T47D (cell line): ENCODE data around the gene FOXD1.
"Not testable (repeated sequence)": the region's sequence is repeated elsewhere in the genome, so short reads cannot be mapped to it uniquely, and the experiment has no call there.

ENCODE experiments used
- DNase-seq, 2 experiments: peaks; one replicate each; pipeline versions ENCODE4 v3.0.0 to v3.0.0-alpha.2; 2011 to 2012; ENCODE audit warnings: low read depth in 1 of 2, low spot score in 1 of 2
- JUND ChIP-seq: IDR thresholded peaks from 2 replicates; pipeline ENCODE4 v1.6.1; 2012; ENCODE audit warnings: low read depth
- in situ Hi-C: cut with HindIII; loops from 2 replicates; pipeline ENCODE4 v1.10.0; 2016; ENCODE audit warnings: low sequenced_read_pairs, low pct_unique_long_range_greater_than_20kb

The FOXD1 gene

DNA sequence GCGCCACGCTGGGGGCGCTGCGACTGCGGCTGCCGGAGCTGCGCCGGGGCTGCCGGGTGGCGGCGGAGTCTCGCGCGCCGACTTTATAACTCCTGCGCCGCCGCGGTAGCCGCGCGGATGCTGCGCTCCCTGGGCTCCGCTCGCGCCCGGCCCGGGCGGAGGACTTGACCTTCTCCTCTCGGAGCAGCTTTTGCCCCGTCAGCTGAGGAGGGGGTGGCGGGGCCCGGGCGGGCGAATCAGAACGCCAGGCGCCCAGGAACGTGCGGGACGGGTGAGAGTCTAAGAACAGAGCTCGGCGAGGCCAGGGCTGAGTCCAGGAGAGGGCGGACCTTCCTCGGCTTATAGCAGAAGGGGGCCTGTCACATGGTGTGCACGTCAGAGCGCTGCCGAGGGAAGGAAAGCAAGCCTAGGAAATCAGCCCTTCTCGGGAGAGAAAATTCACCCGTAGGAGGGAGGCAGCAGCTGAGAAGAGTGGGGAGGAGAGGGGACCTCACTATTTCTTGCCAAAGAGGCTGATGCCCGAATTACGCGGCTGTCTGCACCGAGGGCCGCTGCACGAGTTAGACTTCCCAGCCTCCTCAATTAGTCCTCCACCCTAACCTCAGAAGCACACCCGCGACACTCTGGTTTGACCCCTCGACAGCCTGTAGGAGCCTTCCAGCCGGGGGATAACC lies at the start of gene FOXD1:
FOXD1 (minus strand) TSS at position 315 of the 674 bp plus-strand sequence. CDS start 415 bp downstream, outside the sequence.
- no peak for TF ChIP-seq JUND
- peak; percentile 78 to 87 for DNase-seq
- in situ Hi-C loops: no loop called here

DNA sequence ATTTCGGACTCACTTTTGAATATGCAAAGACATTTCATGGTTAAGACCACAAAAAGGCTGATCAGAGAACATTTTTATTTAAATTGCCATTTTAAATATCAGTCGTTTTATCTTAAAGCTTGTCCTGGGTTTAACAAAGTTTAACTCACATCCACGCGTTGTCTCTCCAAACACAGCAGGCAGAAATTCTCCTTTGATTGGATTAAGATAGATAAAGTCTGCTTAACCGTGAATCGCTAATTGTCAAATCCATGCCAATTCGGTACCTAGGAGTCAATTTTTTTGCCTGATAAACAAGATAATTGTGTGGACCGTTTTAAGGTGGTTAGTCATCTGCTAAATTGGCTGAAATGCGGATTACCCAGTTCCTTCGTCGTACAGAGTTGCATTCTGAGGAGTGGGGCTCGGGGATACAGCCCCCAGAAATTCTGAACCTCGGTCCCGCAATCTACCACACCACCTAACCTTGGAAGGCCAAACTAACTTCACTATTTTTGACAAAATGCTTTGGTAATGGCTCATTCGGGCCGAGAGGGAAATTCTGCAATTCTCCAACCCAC lies 49.0 kb upstream of the FOXD1 start:
- in situ Hi-C loops: no loop called here
- no peak for TF ChIP-seq JUND
- no peak for DNase-seq

DNA sequence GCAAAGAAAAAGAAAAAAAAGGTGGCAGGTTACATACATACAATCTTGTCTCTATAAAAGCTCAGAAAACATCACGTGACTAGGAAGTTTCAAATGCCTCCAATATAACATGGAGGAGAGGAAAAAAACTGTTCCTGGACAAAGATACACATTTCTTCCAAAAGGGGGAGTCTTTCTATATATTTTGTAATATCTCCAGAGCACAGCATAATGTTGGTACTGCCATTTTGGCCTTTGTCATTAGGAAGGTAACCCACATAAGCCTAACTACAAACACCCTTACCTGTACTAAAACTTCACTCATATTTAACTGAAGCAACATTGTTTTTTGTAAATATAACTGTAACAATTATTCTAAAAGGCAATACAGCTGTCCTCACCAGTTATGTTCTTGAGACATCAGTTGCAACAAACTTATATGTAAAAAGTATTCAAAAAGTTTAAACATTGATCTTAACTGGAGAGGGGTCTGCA lies 48.4 kb upstream of the FOXD1 start:
- TF ChIP-seq JUND: no peak
- in situ Hi-C loops: no loop called here
- peak in 1 of 2 experiments; percentile 84 for DNase-seq

DNA sequence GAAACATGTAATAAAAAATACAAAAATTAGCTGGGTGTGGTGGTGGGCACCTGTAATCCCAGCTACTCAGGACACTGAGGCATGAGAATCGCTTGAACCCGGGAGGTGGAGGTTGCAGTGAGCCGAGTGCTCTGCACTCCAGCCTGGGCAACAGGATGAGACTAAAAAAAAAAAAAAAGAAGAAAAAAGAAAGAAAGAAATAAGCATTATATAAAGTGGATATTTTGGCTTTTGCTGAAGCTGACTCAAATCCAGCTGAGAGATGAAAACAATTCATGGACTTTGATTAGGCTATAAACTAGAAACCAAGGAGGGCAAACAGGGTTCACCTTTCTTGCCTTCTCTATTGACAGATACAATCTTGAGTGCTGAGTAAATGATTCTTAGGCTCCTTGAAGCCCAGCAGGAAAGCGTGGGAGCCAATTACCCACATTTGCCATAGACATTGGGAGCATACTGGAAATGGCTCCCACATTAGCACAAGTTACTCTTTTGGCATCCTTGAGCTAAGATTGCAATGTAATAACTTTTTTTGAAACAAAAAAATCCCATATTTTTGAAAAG lies 47.3 kb upstream of the FOXD1 start:
- no peak for TF ChIP-seq JUND
- peak in 1 of 2 experiments; percentile 79 for DNase-seq
- in situ Hi-C loops: no loop called here

DNA sequence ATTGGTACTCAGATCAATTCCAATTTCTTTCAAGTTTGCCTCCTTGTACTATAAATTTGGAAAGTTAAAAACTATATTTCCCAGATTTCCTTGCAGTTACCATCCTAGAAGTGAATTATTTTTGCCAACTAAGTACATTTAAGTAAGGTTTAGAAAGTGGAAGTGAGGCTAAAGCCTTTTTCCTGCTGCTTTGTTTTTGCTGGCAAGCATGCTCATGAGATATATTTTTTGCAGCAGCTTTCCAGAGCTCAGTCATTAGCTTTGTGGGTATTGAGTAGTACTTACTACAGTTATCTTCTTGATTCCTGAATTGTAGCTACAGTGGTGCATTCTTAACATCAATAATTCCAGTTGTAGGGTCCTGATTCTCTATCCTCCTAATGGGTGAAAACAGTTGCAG lies 46.1 kb upstream of the FOXD1 start:
- DNase-seq: no peak
- in situ Hi-C loops: no loop called here
- no peak for TF ChIP-seq JUND

DNA sequence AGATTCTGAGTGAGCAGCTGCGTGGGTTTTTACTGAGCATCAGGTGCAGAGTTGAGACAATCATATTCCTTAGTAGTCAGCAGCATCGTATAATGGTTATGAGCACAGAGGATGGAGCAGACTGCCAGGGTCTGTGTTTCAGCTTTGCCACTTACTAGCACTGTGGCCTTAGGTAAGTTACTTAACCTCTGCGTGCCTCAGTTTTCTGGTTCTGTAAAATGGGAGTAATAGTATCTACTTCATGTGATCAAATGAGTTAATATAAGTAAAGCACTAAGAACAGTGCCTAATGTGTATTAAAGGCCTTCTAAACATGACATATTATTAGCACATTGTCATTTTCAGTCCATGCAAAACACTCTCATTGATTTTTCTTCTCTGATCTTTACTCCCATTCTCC lies 44.8 kb upstream of the FOXD1 start:
- in situ Hi-C loops: no loop called here
- TF ChIP-seq JUND: no peak
- no peak for DNase-seq

DNA sequence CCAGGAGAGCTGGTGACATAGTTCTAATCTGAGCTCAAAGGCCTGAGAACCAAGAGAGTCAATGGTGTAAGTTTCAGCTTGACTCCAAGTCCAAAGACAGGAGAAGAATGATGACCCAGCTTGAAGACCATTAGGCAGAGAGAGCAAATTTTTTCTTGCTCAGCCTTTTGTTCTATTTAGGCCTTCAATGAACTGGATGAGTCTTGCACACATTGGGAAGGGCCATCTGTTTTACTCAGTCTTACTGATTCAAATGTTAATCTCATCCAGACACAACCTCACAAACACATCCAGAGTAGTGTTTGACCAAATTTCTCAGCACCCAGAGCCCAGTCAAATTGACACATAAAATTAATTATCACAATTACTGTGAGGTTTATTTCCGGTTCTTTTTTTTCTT lies 42.6 kb upstream of the FOXD1 start:
- in situ Hi-C loops: no loop called here
- DNase-seq: no peak
- no peak for TF ChIP-seq JUND

DNA sequence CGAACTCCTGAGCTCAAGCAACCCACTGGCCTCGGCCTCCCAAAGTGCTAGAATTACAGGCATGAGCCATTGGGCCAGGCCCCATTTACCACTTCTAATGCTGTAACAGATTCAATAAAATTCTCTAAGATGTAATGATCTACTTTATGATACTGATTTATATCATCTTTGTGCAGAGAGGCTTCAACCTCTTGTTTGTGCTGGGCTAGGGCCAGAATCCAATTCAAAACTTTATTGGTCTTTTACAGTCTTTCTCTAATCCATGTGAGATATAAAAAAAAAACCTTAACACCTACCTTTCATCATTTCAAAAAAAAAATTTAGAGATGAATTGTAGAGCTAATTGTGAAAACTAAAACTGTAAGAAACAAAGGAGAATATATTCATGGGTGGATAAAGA lies 41.5 kb upstream of the FOXD1 start:
- DNase-seq: no peak
- in situ Hi-C loops: no loop called here
- TF ChIP-seq JUND: no peak

DNA sequence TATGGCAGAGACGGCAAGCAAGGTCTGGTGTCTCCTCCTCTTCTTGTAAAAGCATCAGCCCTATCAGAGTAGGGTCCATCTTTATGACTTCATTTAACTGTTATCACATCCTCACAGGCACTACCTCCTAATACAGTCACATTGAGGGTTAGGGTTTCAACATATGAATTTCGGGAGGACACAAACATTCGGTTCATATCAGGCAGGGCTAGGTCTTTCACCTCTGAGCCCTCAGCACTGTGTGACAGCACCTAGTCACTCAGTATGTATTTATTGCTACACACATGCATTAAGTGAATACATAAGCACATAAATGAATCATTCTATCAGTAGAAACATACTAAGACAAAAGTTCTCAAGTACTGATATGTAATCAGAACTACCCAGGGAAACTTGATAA lies 40.2 kb upstream of the FOXD1 start:
- no peak for DNase-seq
- in situ Hi-C loops: no loop called here
- TF ChIP-seq JUND: no peak

DNA sequence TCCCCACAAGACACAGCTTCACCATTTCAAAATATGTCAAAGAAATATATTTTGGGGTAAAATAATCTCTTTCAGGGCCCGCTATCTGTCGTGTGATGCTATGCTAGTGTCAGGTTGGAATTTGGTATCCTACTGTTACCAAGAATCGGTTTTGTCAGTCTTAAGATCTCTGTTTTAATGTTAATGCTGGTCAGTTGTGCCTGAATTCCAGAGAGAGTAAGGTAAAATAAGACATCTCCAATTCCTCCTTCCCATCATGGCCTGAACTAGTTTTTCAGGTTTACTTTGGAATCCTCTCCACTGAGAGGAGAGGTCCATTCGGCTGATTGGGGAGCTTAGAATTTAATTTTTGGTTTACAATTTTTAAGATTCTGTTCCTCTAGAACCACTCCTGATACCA lies 39.2 kb upstream of the FOXD1 start:
- in situ Hi-C loops: no loop called here

DNA sequence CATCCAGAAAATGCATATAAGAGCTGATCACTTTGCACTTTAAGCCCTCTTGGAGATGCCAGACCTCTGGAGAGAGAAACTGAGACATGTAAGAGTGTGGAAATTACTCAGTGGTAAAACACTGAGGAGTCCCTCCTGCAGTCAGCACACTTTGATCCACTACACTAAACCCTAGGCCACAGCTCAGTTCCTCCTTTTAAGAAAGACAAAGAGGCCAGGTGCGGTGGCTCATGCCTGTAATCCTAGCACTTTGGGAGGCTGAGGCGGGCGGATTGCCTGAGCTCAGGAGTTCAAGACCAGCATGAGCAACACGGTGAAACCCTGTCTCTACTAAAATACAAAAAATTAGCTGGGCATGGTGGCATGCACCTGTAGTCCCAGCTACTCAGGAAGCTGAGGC lies 38.7 kb upstream of the FOXD1 start:
- DNase-seq, in situ Hi-C loops: not testable (repeated sequence)

More for the DNA sequence above, 39.2 kb upstream of the FOXD1 start:
- peak in 1 of 2 experiments; percentile 19 for DNase-seq
- TF ChIP-seq JUND: no peak

DNA sequence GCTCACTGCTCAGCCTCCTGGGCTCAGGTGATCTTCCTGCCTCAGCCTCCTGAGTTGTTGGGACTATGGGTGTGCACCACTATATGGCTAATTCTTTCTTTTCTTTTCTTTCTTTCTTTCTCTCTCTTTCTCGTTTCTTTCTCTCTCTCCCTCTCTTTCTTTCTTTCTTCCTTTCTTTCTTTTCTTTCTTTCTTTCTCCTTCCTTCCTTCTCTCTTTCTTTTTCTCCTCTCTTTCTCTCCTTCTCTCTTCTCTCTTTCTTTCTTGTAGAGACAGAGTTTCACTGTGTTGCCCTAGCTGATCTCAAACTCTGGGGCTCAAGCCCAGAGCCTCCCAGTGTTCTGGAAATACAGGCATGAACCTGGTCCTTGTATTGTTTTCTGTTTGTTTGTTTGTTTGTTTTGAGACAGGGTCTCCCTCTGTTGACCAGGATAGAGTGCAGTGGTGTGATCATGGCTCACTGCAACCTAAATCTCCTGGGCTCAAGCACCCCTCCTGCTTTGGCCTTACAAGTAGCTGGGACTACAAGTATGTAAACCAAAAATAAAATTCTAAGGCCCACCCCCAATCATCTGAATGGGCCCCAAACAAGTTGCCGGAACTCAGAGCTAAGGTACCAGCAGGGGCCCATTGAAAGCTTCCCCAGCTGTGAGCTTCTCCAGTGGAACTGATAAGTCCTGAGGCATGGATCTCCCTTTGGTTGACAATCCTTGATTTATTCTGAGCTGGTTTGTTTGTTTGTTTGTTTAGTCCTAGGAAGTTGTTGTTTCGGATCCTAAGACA lies 37.7 kb upstream of the FOXD1 start:
- DNase-seq: no peak
- TF ChIP-seq JUND: no peak
- in situ Hi-C loops: no loop called here

DNA sequence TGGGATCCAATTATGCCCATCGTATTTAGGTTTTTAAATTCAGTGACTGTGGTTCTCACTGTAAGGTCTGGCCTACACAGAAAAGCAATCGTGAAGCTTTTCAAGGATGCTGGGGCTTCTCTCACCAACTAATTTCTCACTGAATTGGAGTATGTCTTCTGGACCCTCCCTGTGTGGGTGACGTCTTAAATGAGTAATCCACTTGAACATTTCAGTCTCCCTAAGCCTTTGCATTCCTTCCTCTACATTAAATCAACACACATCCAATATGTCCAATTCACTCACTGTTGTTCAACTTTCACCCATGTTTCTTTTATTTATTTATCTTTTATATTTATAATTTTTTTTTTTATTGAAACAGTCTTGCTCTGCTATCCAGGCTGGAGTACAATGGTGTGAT lies 37.1 kb upstream of the FOXD1 start:
- in situ Hi-C loops: no loop called here
- DNase-seq: no peak
- TF ChIP-seq JUND: no peak
